Neuronal stem cell (in vitro differentiated cells): Measurements from ENCODE around the gene ARHGEF28.

ENCODE experiments used
- DNase-seq: peaks from one replicate; pipeline ENCODE4 v3.0.0-alpha.2; 2013; ENCODE audit warnings: low spot score
- H2AFZ ChIP-seq: one replicate; pipeline ENCODE4 v1.6.1; 2013; ENCODE audit warnings: mild to moderate bottlenecking, low read length, inconsistent platforms
- H2AK5ac ChIP-seq: 2 replicates; pipeline ENCODE4 v1.6.1; 2013; ENCODE audit warnings: low read depth, mild to moderate bottlenecking, inconsistent platforms, low read length, moderate library complexity, mixed read lengths
- H2BK120ac ChIP-seq: 2 replicates; pipeline ENCODE4 v1.6.1; 2013; ENCODE audit warnings: low read depth, mild to moderate bottlenecking, inconsistent platforms, low read length, moderate library complexity, mixed read lengths
- H2BK12ac ChIP-seq: one replicate; pipeline ENCODE4 v1.6.1; 2013; ENCODE audit warnings: low read length, inconsistent platforms
- H2BK15ac ChIP-seq: 2 replicates; pipeline ENCODE4 v1.6.1; 2013; ENCODE audit warnings: mild to moderate bottlenecking, low read length, inconsistent platforms, mixed read lengths
- H2BK5ac ChIP-seq: one replicate; pipeline ENCODE4 v1.6.1; 2013; ENCODE audit warnings: inconsistent platforms, mild to moderate bottlenecking, low read length, moderate library complexity
- H3K14ac ChIP-seq: one replicate; pipeline ENCODE4 v1.6.1; 2013; ENCODE audit warnings: low read length, inconsistent platforms
- H3K18ac ChIP-seq: 2 replicates; pipeline ENCODE4 v1.6.1; 2013; ENCODE audit warnings: low read length, inconsistent platforms
- H3K23ac ChIP-seq: 2 replicates; pipeline ENCODE4 v1.6.1; 2013; ENCODE audit warnings: low read depth, mild to moderate bottlenecking, mixed read lengths, low read length, inconsistent platforms; ENCODE audit not compliant: poor library complexity
- H3K27ac ChIP-seq: replicated peaks from 3 replicates; pipeline ENCODE4 v1.5.1; 2013; ENCODE audit warnings: low read length, inconsistent platforms
- H3K27me3 ChIP-seq, 3 experiments: 2 replicates each; pipeline ENCODE4 v1.6.1; 2013; ENCODE audit warnings: low read length in 3 of 3, mild to moderate bottlenecking in 2 of 3, inconsistent platforms in 1 of 3, low read depth in 1 of 3, mixed read lengths in 1 of 3, moderate library complexity in 1 of 3; ENCODE audit not compliant: control insufficient read depth in 3 of 3, insufficient read depth in 3 of 3
- H3K36me3 ChIP-seq, 2 donors: replicated peaks in 1 of 2; 2 replicates each; pipeline ENCODE4 v1.6.1; 2013; ENCODE audit warnings: low read length in 2 of 2; ENCODE audit not compliant: control insufficient read depth in 2 of 2, insufficient read depth in 2 of 2
- H3K4ac ChIP-seq: 2 replicates; pipeline ENCODE4 v1.6.1; 2013; ENCODE audit warnings: inconsistent platforms, mild to moderate bottlenecking, low read length, moderate library complexity
- H3K4me1 ChIP-seq, 2 donors: 1 replicate in 1 of 2; 2 replicates in 1 of 2; pipeline ENCODE4 v1.6.1; 2013; ENCODE audit warnings: low read length in 2 of 2, low read depth in 1 of 2; ENCODE audit not compliant: control insufficient read depth in 2 of 2, insufficient read depth in 1 of 2
- H3K4me2 ChIP-seq: one replicate; pipeline ENCODE4 v1.6.1; 2013; ENCODE audit warnings: mild to moderate bottlenecking, low read length, inconsistent platforms; ENCODE audit not compliant: insufficient read depth, poor library complexity, severe bottlenecking
- H3K4me3 ChIP-seq, 2 donors: 2 replicates each; pipeline ENCODE4 v1.5.1; 2013; ENCODE audit warnings: low read length in 2 of 2, mild to moderate bottlenecking in 2 of 2, inconsistent platforms in 1 of 2, moderate library complexity in 1 of 2
- H3K79me1 ChIP-seq: one replicate; pipeline ENCODE4 v1.6.1; 2013; ENCODE audit warnings: low read depth, mild to moderate bottlenecking, inconsistent platforms, low read length, moderate library complexity
- H3K9ac ChIP-seq: one replicate; pipeline ENCODE4 v1.6.1; 2013; ENCODE audit warnings: mild to moderate bottlenecking, low read depth, low read length, inconsistent platforms; ENCODE audit not compliant: poor library complexity
- H3K9me3 ChIP-seq, 2 donors: replicated peaks in 1 of 2; 2 replicates each; pipeline versions ENCODE3 to v1.6.1; 2013; ENCODE audit warnings: low read length in 2 of 2, mild to moderate bottlenecking in 2 of 2, inconsistent platforms in 1 of 2, low read depth in 1 of 2, mixed read lengths in 1 of 2, moderate library complexity in 1 of 2; ENCODE audit not compliant: control insufficient read depth in 2 of 2, insufficient read depth in 1 of 2
- H4K8ac ChIP-seq: one replicate; pipeline ENCODE4 v1.6.1; 2013; ENCODE audit warnings: low read depth, mild to moderate bottlenecking, inconsistent platforms, low read length, moderate library complexity
- H4K91ac ChIP-seq: one replicate; pipeline ENCODE4 v1.6.1; 2013; ENCODE audit warnings: low read length, low read depth, mild to moderate bottlenecking, inconsistent platforms; ENCODE audit not compliant: poor library complexity
- WGBS, 2 donors: extraction: QIAGEN DNeasy Blood & Tissue Kit; methylation state at CpG; one replicate each; pipeline ENCODE4 v1.1.7; 2013; ENCODE audit warnings: missing lambda C conversion rate in 2 of 2, mixed read lengths in 1 of 2; ENCODE audit not compliant: insufficient read length in 2 of 2, insufficient replicate concordance in 1 of 2; ENCODE audit errors: extremely low coverage in 2 of 2; 5-methylcytosine and 5-hydroxymethylcytosine counted together

Gene ARHGEF28

DNA sequence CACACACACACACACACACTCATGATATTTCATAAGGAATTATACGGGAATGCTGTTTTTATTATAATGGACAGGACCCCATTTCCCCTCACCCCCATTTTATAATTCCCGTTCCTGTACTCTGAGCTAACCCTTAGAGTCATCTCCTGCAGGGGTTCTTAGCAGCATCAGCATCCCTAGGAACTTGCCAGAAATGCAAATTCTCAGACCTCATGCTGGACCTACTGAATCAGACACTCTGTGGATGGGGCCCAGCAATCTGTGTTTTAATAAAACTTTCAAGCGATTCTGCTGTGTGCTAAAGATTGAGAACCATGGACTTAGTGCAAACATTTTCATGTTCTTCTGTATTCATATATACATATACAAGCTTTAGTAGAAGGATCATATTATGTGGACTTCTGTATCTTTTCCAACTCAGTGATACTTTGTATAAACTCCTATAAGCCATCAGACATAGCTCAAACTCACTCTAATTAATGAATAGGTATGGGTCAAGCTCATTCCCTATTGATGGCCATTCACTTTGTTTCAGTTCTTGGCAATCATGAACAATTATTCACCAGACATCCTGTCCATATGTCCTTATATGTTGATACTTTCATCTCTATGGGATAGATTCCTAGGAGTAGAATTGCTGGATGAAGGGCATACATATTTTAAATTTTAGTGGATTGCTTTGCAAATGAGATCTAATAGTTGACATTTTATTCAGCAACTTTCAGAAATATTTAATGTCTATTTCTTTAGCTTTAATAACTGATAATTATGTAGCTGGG, 65.5 kb downstream of the ARHGEF28 start:
- no peak overlapping the region for H3K9ac ChIP-seq

DNA sequence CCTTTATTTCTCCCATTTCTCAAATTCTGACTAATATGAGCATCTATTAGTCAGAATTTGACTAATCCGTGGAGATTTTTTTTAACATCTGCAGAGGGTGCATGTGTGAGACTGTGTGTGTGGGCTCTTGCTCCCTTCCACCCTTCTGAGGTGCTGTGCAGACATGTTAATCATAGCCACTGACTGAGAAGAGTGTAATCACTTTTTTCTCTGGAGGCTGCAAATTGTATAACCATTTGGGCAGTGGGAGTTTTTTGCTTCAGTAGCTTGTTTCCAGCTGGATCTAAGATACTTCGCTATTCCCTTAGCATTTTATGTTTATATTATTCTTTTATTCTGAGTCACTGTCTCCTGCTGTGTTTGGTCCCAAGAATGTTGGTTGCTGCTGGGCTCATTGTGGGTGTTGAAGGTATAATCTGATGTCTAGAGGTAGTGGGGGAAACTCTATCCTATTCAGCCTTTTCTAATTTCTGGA, 66.2 kb downstream of the ARHGEF28 start:
- H3K4me1 ChIP-seq, result peaks cover 11 to 13% of the 10 kb centered on the region in 2 donors
- H2AFZ ChIP-seq, result no peak overlapping the region
- H3K4me3 ChIP-seq, result no peak overlapping the region
- no peak overlapping the region for H2BK12ac ChIP-seq
- no peak overlapping the region for H3K9ac ChIP-seq
- H4K91ac ChIP-seq, result no peak overlapping the region
- H3K23ac ChIP-seq, result no peak overlapping the region
- H3K27me3 ChIP-seq, result no peaks in the 10 kb centered on the region
- H3K36me3 ChIP-seq, result no peaks in the 10 kb centered on the region
- H4K8ac ChIP-seq, result no peak overlapping the region
- H2BK5ac ChIP-seq, result no peak overlapping the region
- no peak overlapping the region for H3K14ac ChIP-seq
- H3K18ac ChIP-seq, result no peak overlapping the region
- no peak overlapping the region for H3K4ac ChIP-seq
- no peak for DNase-seq
- no peak overlapping the region for H2BK120ac ChIP-seq
- H3K4me2 ChIP-seq, result no peak overlapping the region
- H3K79me1 ChIP-seq, result no peaks in the 10 kb centered on the region
- H3K27ac ChIP-seq, result no peak overlapping the region
- H2BK15ac ChIP-seq, result no peak overlapping the region
- H2AK5ac ChIP-seq, result no peak overlapping the region
- H3K9me3 ChIP-seq, result no peaks in the 10 kb centered on the region
- WGBS, 2 donors, result no CpG with 5 or more reads among the region's 2 CpGs

More for the DNA sequence above, 65.5 kb downstream of the ARHGEF28 start:
- Histone ChIP-seq H3K4ac (no peak overlapping the region), H3K18ac (no peak overlapping the region), H2AFZ (no peak overlapping the region), H3K27ac (no peak overlapping the region), H4K8ac (no peak overlapping the region), H3K23ac (no peak overlapping the region), H4K91ac (no peak overlapping the region), H3K9me3 (no peaks in the 10 kb centered on the region), H3K4me1 (peaks cover 11 to 13% of the 10 kb centered on the region in 2 donors), H3K27me3 (no peaks in the 10 kb centered on the region), H3K14ac (no peak overlapping the region), H3K79me1 (no peaks in the 10 kb centered on the region), H2BK12ac (no peak overlapping the region), H2AK5ac (no peak overlapping the region), H2BK15ac (no peak overlapping the region), H3K4me2 (no peak overlapping the region), H3K4me3 (no peak overlapping the region), H2BK120ac (no peak overlapping the region), H2BK5ac (no peak overlapping the region), H3K36me3 (no peaks in the 10 kb centered on the region)
- no CpG with 5 or more reads among the region's 3 CpGs for WGBS, 2 donors
- DNase-seq, result no peak

DNA sequence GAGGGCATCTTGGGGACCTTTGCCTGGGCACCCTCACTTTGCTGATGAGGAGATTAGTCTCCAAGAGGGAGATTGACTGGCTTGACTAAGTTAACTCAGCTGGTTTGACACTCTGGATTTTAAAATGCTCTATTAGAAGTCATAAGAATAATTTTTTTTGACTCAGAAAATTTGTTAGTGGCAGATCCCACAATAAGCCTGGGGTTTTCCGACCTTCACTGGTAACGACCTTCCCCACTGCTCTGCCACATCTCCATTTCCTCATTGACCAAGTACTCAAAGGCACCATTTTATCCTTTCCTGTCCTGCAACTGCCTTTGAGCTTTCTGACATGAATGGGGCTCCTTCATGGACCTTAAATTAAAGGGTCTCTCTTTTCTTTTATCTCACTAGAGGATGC, 67.0 kb downstream of the ARHGEF28 start:
- H2BK15ac ChIP-seq, result no peak overlapping the region
- no CpG with 5 or more reads among the region's 2 CpGs for WGBS, 2 donors

DNA sequence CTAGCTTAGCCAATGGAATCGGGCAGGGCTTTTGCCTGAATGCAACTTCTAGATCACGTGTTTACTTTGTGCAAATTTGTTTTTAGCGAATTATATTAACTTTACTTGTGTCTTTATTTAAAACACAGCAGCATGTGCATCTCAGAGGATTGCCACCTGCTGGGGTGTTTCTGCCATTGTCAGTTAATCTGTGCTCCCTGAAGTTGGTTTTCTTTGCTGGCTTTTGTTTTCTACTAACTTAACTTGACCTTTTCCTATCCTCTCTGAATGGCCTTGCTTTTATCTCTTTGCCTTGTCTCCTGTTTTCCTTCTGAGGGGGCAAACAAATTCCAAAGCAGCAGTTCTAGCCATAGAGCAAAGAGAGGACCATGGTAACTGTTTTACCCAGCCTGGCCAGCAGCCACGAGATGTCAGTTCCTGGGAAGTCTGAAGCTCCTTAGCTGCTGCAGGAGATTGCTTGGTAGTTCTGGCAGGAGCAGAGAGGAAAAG, 67.6 kb downstream of the ARHGEF28 start:
- H3K4ac ChIP-seq, result no peak overlapping the region
- H3K4me3 ChIP-seq, result no peak overlapping the region
- peaks cover 11 to 13% of the 10 kb centered on the region in 2 donors for H3K4me1 ChIP-seq
- no peak overlapping the region for H2BK15ac ChIP-seq
- H3K9me3 ChIP-seq, result no peaks in the 10 kb centered on the region
- H4K8ac ChIP-seq, result no peak overlapping the region
- H3K79me1 ChIP-seq, result no peaks in the 10 kb centered on the region
- H2BK5ac ChIP-seq, result no peak overlapping the region
- no peak overlapping the region for H2BK120ac ChIP-seq
- H3K23ac ChIP-seq, result no peak overlapping the region
- H2AFZ ChIP-seq, result no peak overlapping the region
- H3K14ac ChIP-seq, result no peak overlapping the region
- no peak overlapping the region for H2AK5ac ChIP-seq
- no peak overlapping the region for H4K91ac ChIP-seq
- H3K18ac ChIP-seq, result no peak overlapping the region
- H3K4me2 ChIP-seq, result no peak overlapping the region
- H3K27me3 ChIP-seq, result no peaks in the 10 kb centered on the region
- DNase-seq, result no peak
- no peak overlapping the region for H3K9ac ChIP-seq
- H3K27ac ChIP-seq, result no peak overlapping the region
- no peaks in the 10 kb centered on the region for H3K36me3 ChIP-seq
- WGBS, 2 donors, result no CpG with 5 or more reads among the region's 4 CpGs
- no peak overlapping the region for H2BK12ac ChIP-seq

More for the DNA sequence above, 67.0 kb downstream of the ARHGEF28 start:
- peaks cover 11 to 13% of the 10 kb centered on the region in 2 donors for H3K4me1 ChIP-seq
- no peak overlapping the region for H2BK5ac ChIP-seq
- H4K91ac ChIP-seq, result no peak overlapping the region
- H3K4ac ChIP-seq, result no peak overlapping the region
- H2BK12ac ChIP-seq, result no peak overlapping the region
- no peak overlapping the region for H3K23ac ChIP-seq
- no peaks in the 10 kb centered on the region for H3K27me3 ChIP-seq
- DNase-seq, result no peak
- no peaks in the 10 kb centered on the region for H3K36me3 ChIP-seq
- H2AK5ac ChIP-seq, result no peak overlapping the region
- H2AFZ ChIP-seq, result no peak overlapping the region
- no peak overlapping the region for H3K4me3 ChIP-seq
- no peak overlapping the region for H2BK120ac ChIP-seq
- no peaks in the 10 kb centered on the region for H3K9me3 ChIP-seq
- H3K4me2 ChIP-seq, result no peak overlapping the region
- no peaks in the 10 kb centered on the region for H3K79me1 ChIP-seq
- H3K14ac ChIP-seq, result no peak overlapping the region
- H3K27ac ChIP-seq, result no peak overlapping the region
- no peak overlapping the region for H3K18ac ChIP-seq
- H3K9ac ChIP-seq, result no peak overlapping the region
- H4K8ac ChIP-seq, result no peak overlapping the region
